Fibroblast of peridontal ligament (primary cell): ENCODE measurements around the gene PTAFR.
A peak's percentile ranks its signal among the peaks of the same experiment; 100 is the strongest.

Source experiments
- DNase-seq: peaks from one replicate; pipeline ENCODE4 v3.0.0-alpha.2; 2010; ENCODE audit errors: extremely low read depth

PTAFR gene

DNA sequence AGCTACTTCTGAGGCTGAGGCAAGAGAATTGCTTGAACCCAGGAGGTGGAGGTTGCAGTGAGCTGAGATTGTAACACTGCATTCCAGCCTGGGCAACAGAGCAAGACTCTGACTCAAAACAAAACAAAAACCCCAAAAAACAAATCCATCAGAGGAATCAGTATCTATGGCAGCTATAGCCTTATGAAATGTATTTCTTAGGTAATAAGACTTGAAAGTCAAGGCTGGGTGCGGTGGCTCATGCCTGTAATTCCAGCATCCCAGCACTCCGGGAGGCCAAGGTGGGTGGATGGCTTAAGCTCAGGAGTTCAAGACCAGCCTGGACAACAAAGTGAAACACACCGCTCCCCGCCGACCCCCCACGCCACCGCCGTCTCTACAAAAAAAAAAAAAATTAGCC, 56.9 kb downstream of the PTAFR start:
- DNase-seq = no peak

DNA sequence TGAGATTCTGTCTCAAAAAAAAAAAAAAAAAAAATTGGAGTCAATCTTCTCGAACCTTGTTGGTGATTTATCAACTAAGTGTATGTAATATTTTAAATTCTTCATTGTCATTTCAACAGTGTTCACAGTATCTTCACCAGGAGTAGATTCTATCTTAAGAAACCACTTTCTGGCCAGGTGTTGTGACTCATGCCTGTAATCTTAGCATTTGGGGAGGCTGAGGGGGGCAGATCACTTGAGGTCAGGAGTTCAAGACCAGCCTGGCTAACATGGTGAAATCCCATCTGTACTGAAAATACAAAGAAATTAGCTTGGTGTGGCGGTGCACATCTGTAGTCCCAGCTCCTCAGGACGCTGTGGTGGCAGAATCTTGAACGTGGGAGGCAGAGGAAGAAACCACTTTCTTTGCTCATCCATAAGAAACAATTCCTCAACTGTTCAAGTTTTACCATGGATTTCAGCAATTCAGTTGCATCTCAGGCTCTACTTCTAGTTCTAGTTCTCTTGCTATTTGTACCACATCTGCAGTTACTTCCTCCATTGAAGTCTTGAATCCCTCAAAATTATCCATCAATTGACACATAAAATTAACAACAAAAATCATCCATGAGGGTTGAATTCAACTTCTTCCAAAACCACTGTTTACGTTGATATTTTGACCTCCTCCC, 57.7 kb downstream of the PTAFR start:
- no peak for DNase-seq

DNA sequence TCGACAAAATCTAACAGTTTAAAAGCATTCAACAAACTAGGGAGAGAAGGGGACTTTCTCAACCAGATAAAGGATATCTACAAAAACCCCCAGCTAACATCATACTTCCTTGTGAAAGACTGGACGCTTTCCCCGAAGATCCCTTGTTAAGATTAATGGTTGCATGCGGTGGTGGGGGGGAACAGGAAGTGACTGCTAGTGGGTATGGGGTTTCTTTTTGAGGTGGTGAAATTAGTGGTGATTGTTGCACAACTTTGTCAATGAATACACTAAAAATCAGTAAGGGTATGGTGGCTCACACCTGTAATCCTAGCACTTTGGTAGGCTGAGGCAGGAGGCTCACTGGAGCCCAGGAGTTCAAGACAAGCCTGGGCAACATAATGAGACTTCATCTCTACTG, 61.2 kb downstream of the PTAFR start:
- no peak for DNase-seq

DNA sequence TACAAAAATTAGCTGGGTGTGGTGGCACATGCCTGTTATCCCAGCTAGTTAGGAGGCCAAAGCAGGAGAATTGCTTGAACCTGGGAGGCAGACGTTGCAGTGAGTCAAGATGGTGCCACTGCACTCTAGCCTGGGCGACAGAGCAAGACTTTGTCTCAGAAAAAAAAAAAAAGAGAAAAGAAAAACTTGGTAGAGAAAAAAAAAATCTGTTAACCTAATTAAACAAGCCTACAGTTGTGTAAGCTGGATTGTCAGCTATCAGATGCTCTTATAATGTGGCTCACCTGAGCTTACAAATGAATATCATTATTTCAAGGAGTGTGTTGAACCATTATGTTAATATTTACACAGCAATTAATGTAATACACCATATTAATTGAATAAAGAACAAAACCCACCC, 61.6 kb downstream of the PTAFR start:
- DNase-seq = no peak

DNA sequence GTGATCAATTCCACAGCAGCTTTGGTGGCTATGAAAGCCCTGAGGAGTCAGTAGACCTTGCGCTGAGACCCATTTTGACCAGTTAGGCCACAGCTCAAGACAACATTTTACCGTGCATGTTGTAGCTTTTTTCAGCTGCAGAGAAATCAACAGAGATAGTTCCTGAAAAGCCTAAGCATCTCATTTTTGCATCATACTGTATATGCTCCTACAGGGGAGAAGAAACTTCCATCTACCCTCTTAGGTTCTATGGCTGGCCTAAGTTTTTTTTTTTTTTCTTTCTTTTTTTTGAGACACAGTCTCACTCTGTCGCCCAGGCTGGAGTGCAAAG, 63.3 kb downstream of the PTAFR start:
- no peak for DNase-seq

DNA sequence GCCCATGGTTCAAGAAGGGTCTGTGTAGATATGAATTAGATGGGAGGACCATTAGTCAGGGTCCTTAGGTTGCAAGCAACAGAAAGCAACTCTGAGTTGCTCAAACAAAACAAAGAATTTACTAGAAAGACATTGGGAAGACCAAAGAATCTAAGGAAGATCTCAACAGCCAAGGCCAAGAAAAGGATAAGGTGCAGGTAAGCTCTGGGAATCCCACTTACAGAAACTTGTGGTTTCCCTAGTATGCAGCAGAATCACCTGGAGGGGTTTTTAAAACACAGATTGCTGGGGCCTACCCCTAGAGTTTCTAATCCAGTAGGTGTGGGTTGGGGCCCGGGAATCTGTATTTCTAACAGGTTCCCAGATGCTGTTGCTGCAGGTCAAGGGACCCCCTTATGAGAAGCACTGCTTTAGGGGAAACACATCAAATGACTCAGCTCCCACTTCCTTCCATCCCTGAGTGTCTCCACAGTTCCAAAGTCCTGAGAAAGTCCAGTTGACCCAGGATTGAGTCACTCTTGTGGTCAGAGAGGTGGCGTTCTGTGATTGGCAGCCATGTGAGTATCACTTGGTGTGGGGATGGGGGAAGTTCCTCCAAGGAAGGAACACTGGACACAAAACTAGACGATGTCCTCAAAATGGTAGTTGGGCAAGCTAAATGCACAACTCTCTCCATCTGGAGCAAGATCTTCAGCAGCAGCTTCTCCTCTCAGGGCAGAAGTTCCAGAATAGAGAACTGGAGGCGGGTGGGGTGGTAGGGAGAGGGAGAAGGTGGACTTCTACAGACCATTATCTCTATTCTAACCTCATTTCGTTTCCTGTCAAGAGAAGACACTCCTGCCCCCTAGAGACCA, 63.9 kb downstream of the PTAFR start:
- DNase-seq = peak; percentile 39

DNA sequence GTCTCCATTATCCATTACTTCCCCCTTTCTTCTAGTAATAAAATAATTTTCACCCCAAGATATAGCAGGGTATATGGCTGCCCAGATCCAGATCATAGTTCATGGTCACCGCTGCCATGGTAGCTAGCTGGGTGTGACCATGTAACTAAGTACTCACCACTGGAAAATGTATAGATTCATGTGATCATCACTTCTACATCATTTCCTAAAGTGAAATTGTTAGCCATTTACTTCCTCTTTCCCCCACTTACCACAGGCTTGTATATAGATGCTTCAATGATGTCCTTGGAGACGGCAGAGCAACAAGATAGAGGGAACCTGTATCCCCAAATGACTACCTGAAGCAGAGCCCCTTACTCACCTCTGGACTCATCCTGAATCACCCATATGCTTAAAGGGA, 65.3 kb downstream of the PTAFR start:
- no peak for DNase-seq

DNA sequence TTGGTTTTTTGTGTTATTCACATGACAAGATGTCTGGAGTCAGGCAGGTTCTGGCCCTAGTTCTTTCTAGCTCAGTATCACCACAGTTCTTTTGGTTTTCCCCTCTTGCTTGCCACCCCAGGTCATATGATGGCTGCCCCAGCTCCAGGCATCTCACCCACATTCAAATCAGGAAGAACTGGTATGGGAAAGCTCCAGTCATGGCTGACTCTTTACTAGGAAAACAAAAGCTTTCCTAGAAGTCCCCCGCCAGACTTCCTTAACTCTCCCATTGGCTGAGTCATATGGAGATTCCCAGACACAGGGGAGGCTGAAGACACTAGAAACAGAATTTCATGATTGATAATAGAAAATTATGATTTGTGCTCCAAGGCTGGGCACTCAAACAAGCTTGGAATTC, 65.9 kb downstream of the PTAFR start:
- DNase-seq = no peak

DNA sequence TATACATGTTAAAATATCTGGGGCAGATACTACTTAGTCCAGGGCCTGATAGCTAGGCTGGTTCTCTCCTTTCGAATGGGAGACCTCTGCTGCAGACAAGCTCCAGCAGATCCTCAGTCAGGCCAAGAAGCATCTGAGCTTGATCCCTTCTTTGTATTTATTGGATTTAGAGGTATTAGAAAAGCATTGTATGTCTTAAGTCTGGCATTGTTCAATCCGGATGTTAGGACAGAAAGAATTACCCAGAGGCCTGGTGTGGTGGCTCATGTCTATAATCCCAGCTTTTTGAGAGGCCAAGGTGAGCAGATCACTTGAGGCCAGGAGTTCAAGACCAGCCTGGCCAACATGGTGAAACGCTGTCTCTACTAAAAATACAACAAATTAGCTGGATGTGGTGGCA, 66.9 kb downstream of the PTAFR start:
- no peak for DNase-seq

DNA sequence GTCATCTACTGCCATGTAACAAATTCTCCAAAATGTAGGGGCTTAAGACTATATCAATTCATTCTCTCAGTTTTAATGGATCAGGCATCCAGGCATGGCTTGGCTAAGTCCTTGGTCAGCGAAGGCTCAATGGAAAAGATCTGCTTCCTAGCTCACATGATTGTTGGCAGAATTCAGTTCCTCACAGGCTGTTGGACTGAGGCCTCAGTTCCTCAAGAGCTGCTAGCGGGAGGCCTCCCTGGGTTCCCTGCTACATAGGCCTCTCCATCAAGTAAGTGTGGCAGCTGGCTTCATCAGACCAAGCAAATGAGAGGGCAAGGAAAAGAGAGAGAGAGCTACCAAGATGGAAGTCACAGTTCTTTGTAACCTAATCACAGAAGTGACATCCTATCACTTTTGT, 68.5 kb downstream of the PTAFR start:
- DNase-seq = no peak

DNA sequence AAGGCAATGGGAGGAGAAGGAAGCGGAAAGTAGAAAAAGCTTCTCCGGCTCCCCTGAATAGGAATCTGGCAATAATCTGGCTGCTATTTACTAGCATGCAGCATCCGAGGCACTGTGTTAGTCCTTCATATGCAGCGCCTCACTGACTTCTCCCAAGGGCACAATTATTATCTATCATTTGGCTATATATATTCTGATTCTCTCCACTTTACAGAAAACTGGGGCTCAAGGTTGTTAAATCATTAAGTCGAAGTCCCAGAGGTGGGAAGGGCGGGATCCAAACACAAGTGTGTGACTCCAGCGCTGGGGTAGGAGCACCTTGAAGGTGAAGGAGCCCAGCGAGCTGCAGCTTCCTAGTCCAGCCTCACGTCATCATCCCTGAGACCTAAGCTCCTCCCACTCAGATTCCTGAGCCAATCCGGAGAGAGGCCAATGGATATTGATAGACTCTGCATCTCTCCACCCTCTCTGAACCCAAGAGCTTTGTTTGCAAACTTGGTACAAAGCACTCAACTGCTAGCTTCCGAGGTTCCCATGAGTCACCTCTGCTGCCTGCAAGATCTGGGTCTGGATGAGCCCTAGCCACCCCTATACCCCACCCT, 71.5 kb downstream of the PTAFR start:
- DNase-seq = peak; percentile 72

DNA sequence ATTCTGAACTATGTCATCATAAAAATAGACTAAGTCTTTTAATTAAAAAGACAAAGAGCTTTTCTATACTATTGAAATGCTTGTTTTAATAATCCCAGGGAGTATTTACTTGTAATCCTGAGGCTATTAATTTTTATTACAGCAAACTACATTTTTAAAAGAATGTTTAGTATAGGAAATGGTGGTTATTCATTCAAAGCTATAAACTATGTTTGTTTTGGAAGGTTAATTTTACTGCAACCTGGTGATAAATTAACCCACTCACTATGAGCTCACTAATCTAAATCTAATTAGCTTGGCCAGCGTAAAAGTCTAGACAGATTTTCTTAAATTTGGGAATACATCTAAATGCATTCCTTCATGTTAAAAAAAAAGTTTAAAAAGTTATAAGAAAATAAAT, 74.3 kb downstream of the PTAFR start:
- no peak for DNase-seq

DNA sequence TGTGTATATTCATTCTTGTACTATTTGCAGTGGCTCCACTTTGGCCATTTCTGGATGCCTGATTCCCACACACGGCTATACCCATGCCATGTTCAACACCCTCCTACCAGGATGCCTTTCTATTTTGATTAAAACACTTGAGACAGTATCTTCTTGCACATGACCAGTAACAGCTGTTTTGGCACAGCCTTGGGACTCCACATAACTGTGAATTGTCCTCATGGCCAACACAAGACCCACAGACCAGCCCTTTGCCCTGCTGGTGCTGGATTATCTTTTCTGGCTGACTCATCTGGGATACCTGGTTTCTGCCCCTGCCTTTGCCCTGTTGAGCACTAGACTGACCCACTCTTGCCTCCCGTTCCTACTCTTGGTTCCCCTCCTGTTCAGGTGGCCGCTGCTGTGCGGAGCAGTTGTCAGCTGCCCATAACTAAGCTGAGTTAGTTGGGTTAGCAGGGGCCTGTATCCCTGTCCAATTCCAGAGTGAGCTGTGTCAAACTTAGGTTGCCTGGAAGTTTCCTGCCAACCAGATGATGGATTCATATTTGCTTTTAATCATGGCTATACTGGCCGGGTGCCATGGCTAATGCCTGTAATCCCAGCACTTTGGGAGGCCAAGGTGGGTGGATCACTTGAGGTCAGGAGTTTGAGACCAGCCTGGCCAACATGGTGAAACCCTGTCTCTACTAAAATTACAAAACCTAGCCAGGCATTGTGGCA, 77.3 kb downstream of the PTAFR start:
- DNase-seq = no peak
